DMS 273 (cell line): ENCODE data around the gene AXL.
"Not testable (repeated sequence)": the region's sequence is repeated elsewhere in the genome, so short reads cannot be mapped to it uniquely, and the experiment has no call there.

Source experiments
- DNase-seq: peaks from one replicate; lab custom pipeline; 2025; ENCODE audit not compliant: unreplicated experiment; lab: John Stamatoyannopoulos, UW

The AXL gene

GRCh38 chr19:41206456-41206855, 12.6 kb upstream of the AXL start:
- no peak for DNase-seq

- DNase-seq, result no peak
Measured at GRCh38 chr19:41206926-41207750, 11.9 kb upstream of the AXL start.

DNA sequence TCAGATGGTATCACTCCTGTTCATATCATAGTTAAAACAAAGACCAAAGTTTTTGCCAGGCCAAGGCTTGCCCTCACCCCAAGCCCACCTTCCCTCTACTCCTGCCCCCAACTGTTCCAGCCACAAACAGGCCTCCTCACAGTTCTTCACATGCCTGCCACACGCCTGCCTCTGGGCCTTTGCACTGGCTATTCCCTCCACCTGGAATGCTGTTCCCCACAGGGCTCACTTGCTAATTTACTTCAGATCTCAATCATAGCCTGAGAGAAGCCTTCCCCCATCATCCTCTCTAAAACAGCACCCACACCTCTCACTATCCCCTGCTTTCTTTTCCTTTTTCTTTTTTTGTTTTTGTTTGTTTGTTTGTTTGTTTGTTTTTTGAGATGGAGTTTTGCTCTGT, 4.9 kb upstream of the AXL start:
- no peak for DNase-seq

- DNase-seq, result no peak
Measured at GRCh38 chr19:41217741-41218140, 1.3 kb upstream of the AXL start.

- DNase-seq, result no peak
Measured at GRCh38 chr19:41218249-41218614, 791 bp upstream of the AXL start.

GRCh38 chr19:41219924-41220567, 1.0 kb downstream of the AXL start:
- DNase-seq, result no peak

DNA sequence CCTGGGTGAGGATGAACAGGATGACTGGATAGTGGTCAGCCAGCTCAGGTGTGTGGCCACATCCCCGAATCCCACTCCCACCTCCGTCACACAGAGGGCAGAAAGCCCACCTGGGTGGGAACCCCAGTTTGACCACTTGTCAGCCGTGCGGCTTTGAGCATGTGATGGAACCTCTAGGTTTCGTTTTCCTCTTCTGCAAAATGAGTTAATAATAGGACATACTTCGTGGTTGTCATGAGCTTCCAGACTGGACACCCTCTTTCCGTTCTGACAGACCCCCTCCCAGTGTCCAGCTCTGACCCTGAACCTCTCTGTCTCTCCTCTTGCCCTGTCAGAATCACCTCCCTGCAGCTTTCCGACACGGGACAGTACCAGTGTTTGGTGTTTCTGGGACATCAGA, 1.8 kb downstream of the AXL start:
- no peak for DNase-seq

DNA sequence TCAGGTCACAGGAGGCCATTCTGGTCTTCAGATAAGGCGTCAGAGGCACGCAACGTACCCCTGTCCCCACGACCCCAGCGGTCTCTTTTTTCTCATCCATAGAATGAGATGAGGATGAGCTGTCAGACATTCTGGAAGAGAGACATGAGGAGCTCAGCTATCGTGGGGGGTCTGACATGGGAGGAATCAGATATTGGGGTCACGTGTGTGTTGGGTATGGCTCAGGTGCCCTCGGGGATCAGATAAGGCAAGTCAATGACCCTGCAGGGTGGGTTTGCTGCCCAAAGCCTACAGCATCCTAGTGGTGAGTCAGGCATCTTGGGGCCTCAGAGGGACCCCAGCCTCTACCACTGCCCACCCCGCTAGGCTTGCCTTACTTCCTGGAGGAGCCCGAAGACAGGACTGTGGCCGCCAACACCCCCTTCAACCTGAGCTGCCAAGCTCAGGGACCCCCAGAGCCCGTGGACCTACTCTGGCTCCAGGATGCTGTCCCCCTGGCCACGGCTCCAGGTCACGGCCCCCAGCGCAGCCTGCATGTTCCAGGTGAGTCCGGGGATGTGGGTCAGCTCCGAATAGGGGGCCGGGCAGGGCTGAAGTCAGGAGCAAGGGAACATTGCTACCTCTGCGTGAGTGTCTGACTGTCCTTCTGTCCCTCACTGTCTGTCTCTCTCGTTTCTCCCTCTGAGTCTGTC, 2.6 kb downstream of the AXL start:
- no peak for DNase-seq

GRCh38 chr19:41222240-41222639, 3.2 kb downstream of the AXL start:
- no peak for DNase-seq

DNA sequence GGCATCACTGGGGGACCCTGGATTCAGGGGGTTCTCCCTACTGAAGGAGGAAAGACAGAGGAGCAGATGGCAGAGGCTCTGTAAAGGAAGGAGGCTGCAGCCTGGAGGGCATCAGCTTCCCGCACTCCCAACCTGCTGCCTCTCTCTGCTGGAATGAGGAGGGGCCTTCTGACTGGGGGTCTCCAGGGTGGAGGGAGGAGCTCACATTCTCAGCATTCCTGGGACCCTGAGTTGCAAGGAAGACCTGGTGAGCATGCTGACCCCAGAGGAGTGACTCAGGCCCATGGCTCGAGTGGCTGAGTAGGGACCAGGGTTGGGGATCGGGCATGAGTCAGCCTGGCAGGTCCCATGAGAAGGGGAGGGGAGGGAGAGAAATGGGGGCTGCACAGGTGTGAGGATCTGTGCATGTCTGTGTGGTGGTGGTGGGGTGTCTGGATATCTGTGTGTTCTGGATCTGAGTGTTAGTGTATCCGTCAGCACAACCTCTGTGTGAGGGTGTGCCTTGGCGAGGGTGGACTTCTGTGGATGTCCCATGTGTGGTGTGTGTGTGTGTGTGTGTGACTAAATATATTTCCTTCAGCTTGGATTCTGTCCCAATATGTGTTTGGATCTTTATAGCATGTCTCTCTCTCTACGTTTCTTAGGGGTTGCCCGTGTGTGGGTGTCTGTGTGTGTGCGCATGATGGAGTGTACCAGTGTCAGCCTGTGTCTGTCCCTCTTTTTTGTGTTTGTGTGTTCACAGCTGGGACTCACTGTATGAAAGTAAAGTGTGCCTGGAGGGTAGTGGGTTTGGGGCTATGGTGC, 4.6 kb downstream of the AXL start:
- no peak for DNase-seq

GRCh38 chr19:41224632-41225031, 5.6 kb downstream of the AXL start:
- no peak for DNase-seq

DNA sequence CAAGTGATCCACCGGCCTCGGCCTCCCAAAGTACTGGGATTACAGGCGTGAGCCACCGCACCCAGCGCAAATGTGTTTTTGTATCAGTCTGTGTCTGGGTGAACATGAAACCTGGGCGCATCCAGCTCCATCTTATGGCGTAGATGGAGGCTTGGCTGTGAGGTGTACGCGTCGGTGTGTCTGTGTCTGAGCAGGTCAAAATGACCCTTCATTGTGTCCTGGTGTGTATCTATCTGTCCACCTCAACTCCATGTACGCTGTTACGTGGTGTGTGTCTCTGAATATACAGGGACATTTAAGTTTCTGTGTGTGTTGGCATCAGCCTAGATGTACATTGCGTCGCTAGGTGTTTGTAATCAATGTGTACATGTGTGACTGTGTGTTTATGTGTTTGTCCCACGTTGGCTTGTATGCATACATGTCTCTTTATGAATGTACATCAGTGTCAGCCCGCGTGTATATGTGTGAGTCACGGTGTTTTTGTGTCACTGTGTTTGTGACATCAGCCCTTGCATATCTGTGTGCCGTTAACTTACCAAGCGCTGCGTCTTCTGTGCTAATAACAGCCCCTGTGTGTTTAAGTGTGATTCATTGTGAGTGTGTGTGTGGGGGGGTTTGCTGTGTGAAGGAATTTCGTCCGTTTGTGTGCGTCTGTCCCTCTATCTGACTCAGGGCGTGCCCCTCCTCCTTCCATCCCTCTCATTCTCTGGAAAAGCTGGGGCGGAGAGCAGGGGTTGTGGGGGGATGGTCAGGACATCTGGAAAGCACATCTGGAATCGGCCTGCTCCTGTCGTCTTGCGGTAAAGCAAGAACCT, 6.4 kb downstream of the AXL start:
- DNase-seq, result no peak

DNA sequence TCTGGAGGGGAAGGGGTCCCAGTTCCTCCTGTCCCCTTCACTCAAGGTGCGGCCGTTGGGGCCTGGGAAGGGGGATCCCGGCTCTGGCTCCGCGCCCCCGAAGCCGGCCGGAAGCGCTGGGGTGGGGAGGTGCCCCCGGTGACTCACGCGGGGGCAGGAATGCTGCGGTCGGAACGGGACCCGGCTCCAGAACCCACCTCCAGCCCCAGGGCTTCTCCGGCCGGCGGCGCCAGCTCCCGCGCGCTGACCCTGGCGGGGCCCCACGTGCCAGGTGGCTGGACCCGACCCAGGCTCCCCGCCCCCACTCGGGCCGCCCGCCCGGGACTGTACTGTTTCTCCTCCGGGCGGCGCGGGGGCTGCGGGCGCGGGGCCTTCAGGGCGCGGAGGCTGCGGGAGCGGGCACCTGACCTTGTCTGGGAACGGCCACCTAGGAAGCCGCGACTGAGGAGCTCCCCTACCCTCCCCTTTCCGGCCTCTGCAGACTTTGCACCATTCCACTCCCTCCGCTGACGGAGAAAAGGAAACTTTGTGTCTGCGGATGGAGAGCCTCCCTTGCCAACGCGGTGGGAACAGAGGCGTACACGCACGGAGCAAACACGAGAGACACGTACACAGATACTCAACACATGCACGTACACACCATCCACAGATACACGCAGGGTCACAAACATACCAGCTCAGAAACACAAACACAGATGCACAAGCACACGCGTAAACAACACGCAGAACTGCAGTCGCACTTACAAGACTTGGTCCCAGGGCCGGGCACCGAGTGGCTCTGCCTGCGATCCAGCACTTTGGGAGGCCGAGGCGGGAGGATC, 7.2 kb downstream of the AXL start:
- DNase-seq, result peak; percentile 37

DNA sequence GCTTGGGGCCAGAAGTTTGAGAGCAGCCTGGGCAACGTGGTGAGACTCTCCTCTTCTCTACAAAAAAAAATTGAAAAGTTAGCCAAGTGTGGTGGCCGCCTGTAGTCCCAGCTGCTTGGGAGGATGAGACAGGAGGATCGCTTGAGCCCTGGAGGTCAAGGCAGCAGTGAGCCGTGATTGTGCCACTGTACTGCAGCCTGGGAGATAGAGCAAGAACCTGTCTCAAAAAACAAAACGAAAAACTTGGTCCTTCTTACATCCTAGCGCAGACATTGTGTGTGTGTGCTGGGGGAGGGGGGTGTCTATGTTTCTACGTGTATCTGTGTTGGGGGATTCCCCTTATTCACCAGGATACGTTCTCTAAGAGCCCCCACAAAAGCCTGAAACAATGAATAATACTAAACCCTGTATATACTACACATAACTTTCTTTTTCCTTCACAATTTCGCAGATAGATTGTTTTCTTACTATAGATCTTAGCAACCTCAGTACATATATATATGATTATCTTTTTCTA, 7.9 kb downstream of the AXL start:
- no peak for DNase-seq

DNA sequence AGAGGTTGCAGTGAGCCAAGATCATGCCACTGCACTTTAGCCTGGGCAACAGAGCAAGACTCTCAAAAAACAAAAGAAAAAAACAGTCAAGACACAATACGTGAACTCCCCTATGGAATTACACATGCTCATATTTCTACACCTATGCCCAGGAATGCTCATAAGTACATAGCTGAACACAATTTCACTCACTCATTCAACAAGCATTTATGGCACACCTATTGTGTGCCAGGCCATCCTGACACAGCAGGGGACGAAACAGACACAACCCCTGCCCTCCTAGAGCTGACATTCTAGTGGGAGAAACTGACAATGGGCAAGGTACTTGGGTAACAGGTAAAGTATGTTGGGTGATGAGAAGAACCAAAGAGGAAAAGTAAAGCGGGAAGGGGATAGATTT, 9.5 kb downstream of the AXL start:
- DNase-seq, result no peak

GRCh38 chr19:41229338-41229737, 10.3 kb downstream of the AXL start:
- DNase-seq, result not testable (repeated sequence)

GRCh38 chr19:41230067-41230857, 11.2 kb downstream of the AXL start:
- DNase-seq, result no peak

- no peak for DNase-seq
Measured at GRCh38 chr19:41232686-41233085, 13.7 kb downstream of the AXL start.
